Measurements from ENCODE around the gene PRR16.

Gene PRR16

GRCh38 chr5:120599576-120599975 is 135.5 kb downstream of the PRR16 start:
- FAIRE-seq: no peak

- no peak for FAIRE-seq
Observed at GRCh38 chr5:120600639-120601038, 136.5 kb downstream of the PRR16 start.

- no peak for FAIRE-seq
Observed at GRCh38 chr5:120602033-120602432, 137.9 kb downstream of the PRR16 start.

GRCh38 chr5:120604884-120605283 is 140.8 kb downstream of the PRR16 start:
- FAIRE-seq: no peak

GRCh38 chr5:120605325-120606079 is 141.4 kb downstream of the PRR16 start:
- FAIRE-seq: no peak

- FAIRE-seq: no peak
Observed at GRCh38 chr5:120609570-120609969, 145.5 kb downstream of the PRR16 start.

GRCh38 chr5:120610145-120610544 is 146.0 kb downstream of the PRR16 start:
- peak; percentile 71 for FAIRE-seq

- no peak for FAIRE-seq
Observed at GRCh38 chr5:120613729-120614128, 149.6 kb downstream of the PRR16 start.

- FAIRE-seq: no peak
Observed at GRCh38 chr5:120614531-120615180, 150.6 kb downstream of the PRR16 start.

- FAIRE-seq: no peak
Observed at GRCh38 chr5:120615967-120616645, 152.0 kb downstream of the PRR16 start.

GRCh38 chr5:120621339-120621738 is 157.2 kb downstream of the PRR16 start:
- FAIRE-seq: no peak

- peak; percentile 80 for FAIRE-seq
Observed at GRCh38 chr5:120624021-120624563, 160.0 kb downstream of the PRR16 start.

GRCh38 chr5:120628156-120628555 is 164.1 kb downstream of the PRR16 start:
- FAIRE-seq: no peak

GRCh38 chr5:120630550-120630949 is 166.4 kb downstream of the PRR16 start:
- no peak for FAIRE-seq

- no peak for FAIRE-seq
Observed at GRCh38 chr5:120631611-120632010, 167.5 kb downstream of the PRR16 start.

- no peak for FAIRE-seq
Observed at GRCh38 chr5:120632430-120632829, 168.3 kb downstream of the PRR16 start.

GRCh38 chr5:120638449-120638848 is 174.3 kb downstream of the PRR16 start:
- FAIRE-seq: no peak

GRCh38 chr5:120640778-120641177 is 176.7 kb downstream of the PRR16 start:
- FAIRE-seq: no peak

- no peak for FAIRE-seq
Observed at GRCh38 chr5:120644516-120644915, 180.4 kb downstream of the PRR16 start.

- FAIRE-seq: no peak
Observed at GRCh38 chr5:120655828-120656435, 191.8 kb downstream of the PRR16 start.

- no peak for FAIRE-seq
Observed at GRCh38 chr5:120657104-120657503, 193.0 kb downstream of the PRR16 start.

- no peak for FAIRE-seq
Observed at GRCh38 chr5:120677481-120677880, 213.4 kb downstream of the PRR16 start.

GRCh38 chr5:120678279-120678678 is 214.2 kb downstream of the PRR16 start:
- no peak for FAIRE-seq

Data from A204.1 (cell line).